Measurements from ENCODE around the gene PIPOX. TPM values are rescaled to one million over a fixed set of nuclear protein-coding genes. Genes with fewer than 3 reads are reported as not detected.
"Not testable (repeated sequence)": the region's sequence is repeated elsewhere in the genome, so short reads cannot be mapped to it uniquely, and the experiment has no call there.

Gene PIPOX
- total RNA-seq, 1 experiment from 2014 or later = 0.69 TPM

DNA sequence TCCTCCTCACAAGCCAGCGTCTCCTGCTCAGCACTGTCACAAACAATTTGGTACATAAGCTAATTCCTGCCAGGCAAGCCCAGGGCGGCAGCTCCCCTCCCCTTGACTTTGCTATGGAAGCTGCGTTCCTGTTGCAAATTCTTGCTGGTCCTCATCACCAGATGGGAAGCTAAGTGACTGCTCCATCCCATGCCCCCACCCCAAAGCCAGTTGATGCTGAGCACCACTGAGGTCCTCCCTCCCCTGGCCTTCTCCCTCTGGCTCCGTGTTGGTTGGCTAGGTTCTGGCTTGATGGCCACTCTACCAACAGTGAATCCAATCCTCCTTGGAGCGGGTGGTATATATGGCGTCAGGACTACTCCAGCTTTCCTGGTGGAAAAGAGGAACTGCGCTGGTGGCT lies 34.4 kb downstream of the PIPOX start:
- no peak for DNase-seq

GRCh38 chr17:29078183-29079045 lies 35.5 kb downstream of the PIPOX start:
- no peaks in the 10 kb centered on the region for H3K27me3 ChIP-seq
- no peaks in the 10 kb centered on the region for H3K9me3 ChIP-seq

More for the DNA sequence above, 34.4 kb downstream of the PIPOX start:
- Histone ChIP-seq H3K36me3 (peaks cover 11% of the 10 kb centered on the region), H3K27me3 (no peaks in the 10 kb centered on the region), H3K9me3 (no peaks in the 10 kb centered on the region), H3K4me3 (no peak overlapping the region)

GRCh38 chr17:29079433-29079832 lies 36.5 kb downstream of the PIPOX start:
- DNase-seq = no peak
- Histone ChIP-seq H3K36me3 (peaks cover 11% of the 10 kb centered on the region), H3K9me3 (no peaks in the 10 kb centered on the region), H3K4me3 (no peak overlapping the region), H3K27me3 (no peaks in the 10 kb centered on the region)

More at GRCh38 chr17:29078183-29079045, 35.5 kb downstream of the PIPOX start:
- H3K4me3 ChIP-seq = no peak overlapping the region
- peaks cover 11% of the 10 kb centered on the region for H3K36me3 ChIP-seq
- peak; percentile 39 for DNase-seq

DNA sequence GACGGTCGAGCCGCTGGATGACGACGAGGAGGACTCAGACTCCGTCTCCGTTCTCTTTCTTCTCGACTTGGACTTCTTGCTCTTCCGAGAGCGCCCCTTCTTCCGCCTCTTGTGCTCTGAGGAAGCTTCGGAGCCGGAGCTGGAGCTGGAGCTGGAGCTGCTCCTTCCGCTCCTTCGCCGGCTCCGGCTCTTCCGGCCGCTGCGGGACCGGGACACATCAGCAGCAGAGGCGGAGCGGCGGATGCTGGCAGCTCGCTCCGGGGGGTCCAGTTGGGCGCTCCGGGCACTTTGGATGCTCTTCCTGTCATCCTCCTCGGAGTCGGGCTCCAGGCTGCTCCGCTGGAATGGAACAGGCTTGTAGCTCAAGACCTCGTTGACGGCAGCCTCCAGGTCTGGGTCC lies 36.9 kb downstream of the PIPOX start:
- Histone ChIP-seq H3K36me3 (peaks cover 11% of the 10 kb centered on the region), H3K9me3 (no peaks in the 10 kb centered on the region), H3K4me3 (no peak overlapping the region), H3K27me3 (no peaks in the 10 kb centered on the region)
- DNase-seq = no peak

DNA sequence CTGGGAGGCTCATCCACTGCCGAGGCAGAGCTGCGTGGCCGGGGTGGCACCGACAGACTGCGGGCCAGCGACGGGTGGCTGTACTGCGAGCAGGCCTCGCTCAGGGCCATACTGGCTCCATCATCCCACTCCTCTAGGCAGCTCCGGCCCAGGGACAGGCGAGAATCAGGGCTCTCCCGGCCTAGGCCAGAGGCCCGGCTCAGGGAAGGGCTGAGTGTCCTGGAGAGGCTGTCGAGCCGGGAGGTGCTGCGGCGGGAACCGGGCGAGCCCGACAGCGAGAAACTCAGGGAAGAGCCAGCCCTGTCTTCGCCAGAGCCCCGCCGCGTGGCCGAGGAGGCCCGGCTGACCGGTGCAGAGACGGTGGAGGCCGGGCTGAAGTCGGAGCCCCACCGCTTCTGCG lies 37.4 kb downstream of the PIPOX start:
- Histone ChIP-seq H3K4me3 (no peak overlapping the region), H3K27me3 (no peaks in the 10 kb centered on the region), H3K36me3 (peaks cover 15% of the 10 kb centered on the region), H3K9me3 (no peaks in the 10 kb centered on the region)
- DNase-seq = no peak

DNA sequence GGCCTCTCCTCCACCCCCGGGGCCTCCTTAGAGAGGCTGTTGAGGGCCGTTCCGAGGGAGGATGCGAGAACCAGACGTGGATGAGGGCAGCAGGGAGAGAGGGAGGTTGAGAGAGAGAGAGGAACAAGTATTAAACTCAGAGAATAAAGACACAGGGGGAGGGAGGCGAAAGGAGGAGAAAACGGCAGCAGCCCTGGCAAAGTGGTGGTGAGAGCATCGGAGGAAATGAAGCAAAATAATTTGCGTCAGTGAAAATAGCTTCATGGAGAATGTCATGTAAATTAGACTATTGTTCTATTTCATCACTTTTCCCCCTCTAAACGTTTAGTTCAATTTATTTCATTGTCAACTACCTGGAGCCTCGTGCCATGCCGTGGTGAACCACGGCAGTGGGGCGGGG lies 38.0 kb downstream of the PIPOX start:
- Histone ChIP-seq H3K4me3 (no peak overlapping the region), H3K27me3 (no peaks in the 10 kb centered on the region)

GRCh38 chr17:29084541-29085146 lies 41.7 kb downstream of the PIPOX start:
- Histone ChIP-seq H3K4me3 (no peak overlapping the region), H3K27me3 (no peaks in the 10 kb centered on the region), H3K9me3 (no peaks in the 10 kb centered on the region), H3K36me3 (peaks cover 10% of the 10 kb centered on the region)
- DNase-seq = no peak

More for the DNA sequence above, 38.0 kb downstream of the PIPOX start:
- no peak for DNase-seq
- H3K9me3 ChIP-seq = no peaks in the 10 kb centered on the region
- peaks cover 15% of the 10 kb centered on the region for H3K36me3 ChIP-seq

DNA sequence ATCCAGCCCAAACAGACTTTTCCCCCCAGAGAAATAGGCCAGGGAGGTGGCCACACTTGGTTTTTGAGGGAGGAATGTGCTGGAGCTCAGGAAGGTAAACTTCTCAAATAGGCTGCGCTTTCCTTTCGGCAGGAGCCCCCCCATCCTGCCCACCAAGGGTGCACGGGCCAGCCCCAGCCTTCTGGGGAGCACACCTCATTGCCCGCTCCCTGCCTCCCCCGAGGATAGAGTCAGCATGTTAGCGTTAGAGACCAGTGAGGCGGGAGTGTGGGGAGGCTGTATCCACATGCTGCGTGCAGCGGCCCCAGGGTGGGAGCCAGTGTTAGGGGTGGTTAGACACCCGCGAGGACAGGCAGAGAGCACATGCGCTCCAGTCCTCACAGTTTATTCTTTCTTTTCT lies 42.3 kb downstream of the PIPOX start:
- Histone ChIP-seq H3K9me3 (no peaks in the 10 kb centered on the region), H3K4me3 (no peak overlapping the region), H3K27me3 (no peaks in the 10 kb centered on the region), H3K36me3 (peaks cover 9% of the 10 kb centered on the region)
- DNase-seq = no peak

DNA sequence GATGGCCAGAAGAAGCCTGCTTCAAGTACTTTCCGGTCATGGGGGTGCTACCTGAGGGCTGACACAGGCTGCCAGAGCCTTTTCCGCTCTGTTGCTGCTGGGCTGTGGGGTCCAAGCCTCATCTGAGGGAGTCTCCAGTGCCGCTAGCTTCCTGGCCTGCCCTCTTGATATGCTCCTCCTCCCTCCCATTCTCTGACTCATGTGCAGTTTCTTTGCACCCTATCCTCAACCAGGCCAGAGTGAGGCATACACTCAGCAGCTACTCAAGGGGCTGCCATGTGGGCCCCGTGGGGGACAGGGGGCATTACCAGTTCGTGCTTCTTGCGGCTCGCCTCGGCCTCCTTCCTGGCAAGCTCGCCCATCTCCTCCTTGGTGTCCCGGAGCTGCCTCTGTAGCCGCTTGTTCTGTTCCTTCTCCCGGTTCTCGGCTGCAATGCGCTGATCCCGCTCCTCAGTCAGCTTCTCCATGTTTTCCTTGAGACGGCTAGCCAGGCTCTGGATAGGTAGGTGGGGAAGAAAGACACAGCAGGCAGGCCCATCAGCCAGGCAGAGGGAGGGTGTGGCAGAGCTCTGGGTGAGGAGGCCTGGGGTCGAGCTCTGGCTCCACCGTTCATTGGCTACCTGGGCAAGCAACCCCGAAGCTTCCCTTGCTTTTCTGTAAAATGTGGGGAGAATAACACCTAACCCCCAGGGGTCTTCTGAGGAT lies 43.8 kb downstream of the PIPOX start:
- H3K4me3 ChIP-seq = no peak overlapping the region
- DNase-seq = no peak
- no peaks in the 10 kb centered on the region for H3K9me3 ChIP-seq
- H3K27me3 ChIP-seq = no peaks in the 10 kb centered on the region
- peaks cover 12% of the 10 kb centered on the region for H3K36me3 ChIP-seq

DNA sequence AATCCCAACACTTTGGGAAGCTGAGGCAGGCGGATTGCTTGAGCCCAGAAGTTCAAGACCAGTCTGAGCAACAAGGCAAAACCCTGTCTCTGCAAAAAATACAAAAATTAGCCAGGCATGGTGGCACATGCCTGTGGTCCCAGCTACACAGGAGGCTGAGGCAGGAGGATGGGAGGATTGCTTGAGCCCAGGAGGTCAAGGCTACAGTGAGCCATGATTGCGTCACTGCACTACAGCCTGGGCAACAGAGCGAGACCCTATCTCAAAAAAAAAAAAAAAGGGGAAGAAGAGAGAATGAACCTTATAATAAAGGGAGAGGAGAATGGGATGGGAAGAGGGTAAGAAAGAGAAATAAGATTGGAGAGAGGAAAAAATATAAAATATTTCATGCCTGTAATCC lies 45.8 kb downstream of the PIPOX start:
- not testable (repeated sequence) for H3K9me3 ChIP-seq, H3K27me3 ChIP-seq, DNase-seq, H3K4me3 ChIP-seq
- peaks cover 13% of the 10 kb centered on the region for H3K36me3 ChIP-seq

DNA sequence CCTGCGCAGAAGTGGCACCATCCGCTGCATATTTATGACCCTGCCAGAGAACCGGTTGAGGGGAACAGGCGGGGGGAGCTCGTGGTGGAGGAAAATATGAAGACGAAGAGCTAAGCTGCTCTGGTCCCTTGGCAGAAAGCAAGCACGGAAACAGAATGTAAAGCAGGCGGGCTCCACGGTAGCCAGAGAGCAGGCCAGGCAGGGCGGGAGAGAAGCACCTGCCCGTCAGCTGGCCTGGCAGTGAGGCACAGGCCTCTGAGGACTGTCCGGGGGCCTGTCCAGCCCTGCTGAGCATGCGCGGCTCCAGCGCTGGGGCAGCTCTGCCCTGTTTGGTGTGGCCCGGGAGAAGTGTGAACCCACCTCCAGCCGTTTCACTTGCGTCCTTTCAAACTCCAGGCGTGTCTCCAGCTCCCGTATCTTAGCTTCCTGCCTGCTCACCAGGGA lies 46.7 kb downstream of the PIPOX start:
- H3K4me3 ChIP-seq = no peak overlapping the region
- peaks cover 15% of the 10 kb centered on the region for H3K36me3 ChIP-seq
- H3K27me3 ChIP-seq = no peaks in the 10 kb centered on the region
- H3K9me3 ChIP-seq = no peaks in the 10 kb centered on the region
- DNase-seq = no peak

- H3K36me3 ChIP-seq = peaks cover 14% of the 10 kb centered on the region
- no peaks in the 10 kb centered on the region for H3K27me3 ChIP-seq
- no peak overlapping the region for H3K4me3 ChIP-seq
- no peak for DNase-seq
- no peaks in the 10 kb centered on the region for H3K9me3 ChIP-seq
Observed at GRCh38 chr17:29090108-29090507, 47.2 kb downstream of the PIPOX start.

GRCh38 chr17:29090750-29091605 lies 48.0 kb downstream of the PIPOX start:
- Histone ChIP-seq H3K4me3 (no peak overlapping the region), H3K36me3 (peaks cover 11% of the 10 kb centered on the region), H3K27me3 (no peaks in the 10 kb centered on the region), H3K9me3 (no peaks in the 10 kb centered on the region)
- DNase-seq = no peak

GRCh38 chr17:29091606-29092289 lies 48.8 kb downstream of the PIPOX start:
- Histone ChIP-seq H3K27me3 (no peaks in the 10 kb centered on the region), H3K4me3 (no peak overlapping the region), H3K9me3 (no peaks in the 10 kb centered on the region), H3K36me3 (peaks cover 11% of the 10 kb centered on the region)
- DNase-seq = no peak

DNA sequence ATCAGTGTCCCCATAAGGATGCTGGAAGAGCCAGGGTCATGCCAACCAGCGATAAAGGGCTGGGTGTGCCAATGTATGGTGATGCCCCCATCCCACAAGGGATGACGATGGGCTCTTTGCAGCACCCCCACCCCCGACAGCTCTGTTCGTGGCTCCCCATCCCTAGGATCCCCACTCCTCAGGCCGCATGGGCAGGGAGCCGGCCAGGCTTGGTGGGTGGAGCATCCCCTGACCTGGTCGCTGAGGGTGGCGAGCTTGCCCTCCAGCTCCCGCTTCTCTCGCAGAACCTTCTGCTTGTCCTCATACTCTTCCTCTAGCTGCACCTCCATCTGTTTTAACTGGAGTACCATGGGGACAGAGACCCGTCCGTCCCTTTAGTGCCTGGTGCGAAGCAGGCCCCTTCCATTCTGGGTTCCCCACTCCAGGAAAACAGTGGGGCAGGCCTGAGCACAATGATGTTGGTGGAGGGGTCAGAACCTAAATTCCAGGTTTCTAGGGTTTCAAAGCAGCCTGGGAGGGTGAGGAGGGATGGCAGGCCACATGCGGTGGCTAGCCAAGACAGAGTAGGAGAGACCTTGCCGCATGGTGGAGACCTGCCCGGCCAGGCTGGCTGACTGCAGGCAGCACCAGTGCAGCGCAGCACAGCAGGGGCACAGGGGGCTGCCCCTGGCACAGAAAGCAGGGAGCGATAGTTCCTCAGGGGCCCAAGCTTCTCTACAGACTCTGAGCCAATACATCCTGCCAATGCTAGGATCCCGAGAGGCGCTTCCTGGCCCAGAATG lies 50.3 kb downstream of the PIPOX start:
- Histone ChIP-seq H3K36me3 (peaks cover 7% of the 10 kb centered on the region), H3K27me3 (no peaks in the 10 kb centered on the region), H3K4me3 (no peak overlapping the region), H3K9me3 (no peaks in the 10 kb centered on the region)
- no peak for DNase-seq

All from MG63 (cell line).